Kidney (tissue), 14 donors: Measurements from ENCODE around the gene MAGOH. TPM values are rescaled to one million over a fixed set of nuclear protein-coding genes. Genes with fewer than 3 reads are reported as not detected.

Source experiments
- DNase-seq, 5 donors: peaks; one replicate each; pipeline ENCODE4 v3.0.0-alpha.2; 2013 to 2020
- FAIRE-seq: peaks from 2 replicates; lab custom pipeline; 2012; peaks lifted over from hg19 to GRCh38; lab: Jason Lieb, UNC
- H3K27ac ChIP-seq, 2 donors: one replicate each; pipeline ENCODE4 v1.7.0; 2013; ENCODE audit warnings: low read depth in 2 of 2, low read length in 2 of 2, inconsistent platforms in 1 of 2
- H3K27me3 ChIP-seq: one replicate; pipeline ENCODE4 v1.7.1; 2013; ENCODE audit warnings: low read length, inconsistent platforms; ENCODE audit not compliant: control insufficient read depth, insufficient read depth
- H3K36me3 ChIP-seq, 3 donors: one replicate each; pipeline versions ENCODE4 v1.7.0 to v1.7.1; 2013; ENCODE audit warnings: low read length in 3 of 3, control low read depth in 1 of 3, inconsistent platforms in 1 of 3; ENCODE audit not compliant: insufficient read depth in 3 of 3, control insufficient read depth in 2 of 3
- H3K4me1 ChIP-seq, 3 donors: one replicate each; pipeline versions ENCODE4 v1.7.0 to v1.7.1; 2013; ENCODE audit warnings: low read length in 3 of 3, inconsistent platforms in 1 of 3, low read depth in 1 of 3; ENCODE audit not compliant: control insufficient read depth in 2 of 3, insufficient read depth in 2 of 3
- H3K4me3 ChIP-seq, 3 donors: one replicate each; pipeline versions ENCODE4 v1.7.0 to v1.8.1; 2013; ENCODE audit warnings: low read length in 3 of 3, control low read depth in 1 of 3, inconsistent platforms in 1 of 3
- H3K9ac ChIP-seq, 3 donors: one replicate each; pipeline versions ENCODE4 v1.7.0 to v1.7.1; 2013; ENCODE audit warnings: low read length in 3 of 3, control low read depth in 1 of 3, inconsistent platforms in 1 of 3
- H3K9me3 ChIP-seq, 3 donors: one replicate each; pipeline versions ENCODE4 v1.7.0 to v1.7.1; 2013; ENCODE audit warnings: low read length in 3 of 3, control low read depth in 1 of 3, inconsistent platforms in 1 of 3; ENCODE audit not compliant: control insufficient read depth in 2 of 3, insufficient read depth in 1 of 3
- intact Hi-C: fragments of 100-400 bp; cut with DNase I; formaldehyde crosslinking; loops from one replicate; pipeline ENCODE4 v1.11.1; 2022
- polyA plus RNA-seq: library from polyadenylated mRNA; stranded (reverse); fragments of 350-450 nt; fragmentation: Illumina TruSeq; extraction: RNeasy Lipid Tissue Mini Kit (QIAGEN cat#74804); gene quantifications from one replicate; pipeline ENCODE4 v1.2.3, GENCODE V29; 2014; ENCODE audit warnings: low read depth, low replicate concordance; ENCODE audit not compliant: insufficient read depth
- total RNA-seq: library from RNA; stranded (reverse); fragmentation: NEBNext Ultra II Directional; extraction: Animal tissue kit (Norgen Biotek cat#: 25700); gene quantifications from one replicate; pipeline ENCODE4 v1.2.1, GENCODE V29; 2021
- TF ChIP-seq, protein P1 (sequence below): IDR thresholded peaks from 3 replicates; pipeline ENCODE4 v1.5.1; 2012; ENCODE audit warnings: mild to moderate bottlenecking, moderate library complexity, borderline replicate concordance; ENCODE audit not compliant: insufficient read depth; ENCODE audit errors: extremely low read depth
- donor health status: control.
- donor health status: control.
- donor health status: control.
- donor health status: control.
- donor health status: control.
- donor health status: DM: yes; HTN: yes; CAD: no.
- donor health status: Normal renal cell carcinoma (clear cell type).

MAGOH gene
- total and polyA plus RNA-seq, 2 donors from 2014 or later = 39.4 to 64.6 TPM

DNA sequence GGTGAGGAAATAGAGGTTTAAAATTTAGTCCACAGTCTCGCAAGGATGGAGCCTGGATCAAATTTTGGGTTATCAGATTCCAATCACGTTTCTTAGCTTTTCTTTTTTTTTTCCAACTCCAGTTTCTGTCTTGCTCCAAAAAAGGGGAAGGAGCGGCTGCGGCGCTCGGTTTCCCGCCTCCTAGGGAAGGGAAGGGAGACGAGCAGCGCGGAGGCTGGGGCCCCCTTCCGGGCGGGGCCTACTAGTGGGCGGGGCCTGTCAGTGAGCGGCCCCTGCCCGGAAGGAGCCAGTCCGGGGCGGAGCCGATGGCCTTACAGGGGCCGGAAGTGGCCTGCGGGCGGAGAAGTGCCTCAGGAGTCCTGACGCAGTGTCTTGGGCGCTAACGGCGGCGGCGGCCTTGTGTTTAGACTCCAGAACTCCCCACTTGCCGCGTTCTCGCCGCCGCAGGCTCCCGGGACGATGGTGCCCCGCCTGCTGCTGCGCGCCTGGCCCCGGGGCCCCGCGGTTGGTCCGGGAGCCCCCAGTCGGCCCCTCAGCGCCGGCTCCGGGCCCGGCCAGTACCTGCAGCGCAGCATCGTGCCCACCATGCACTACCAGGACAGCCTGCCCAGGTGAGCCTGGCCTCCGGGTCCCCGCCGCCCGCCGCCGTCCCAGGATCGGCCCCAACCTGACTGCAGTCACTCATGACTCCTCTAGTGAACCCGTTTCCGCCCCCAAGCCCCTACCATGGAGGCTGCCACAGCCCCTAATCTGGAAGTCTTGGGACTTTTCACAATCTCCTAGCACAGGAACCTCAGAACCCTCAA is 41.6 kb downstream of the MAGOH start, which contains the start of gene CPT2:
CPT2 (plus strand) TSS at position 340 of the 806 bp plus-strand sequence; CDS start at position 460, 120 bp downstream.
- H3K9ac ChIP-seq = peak within 1 kb of the TSS; percentile 50 to 98 (median 95)
- FAIRE-seq = no peak
- intact Hi-C loops = no loop called here

DNA sequence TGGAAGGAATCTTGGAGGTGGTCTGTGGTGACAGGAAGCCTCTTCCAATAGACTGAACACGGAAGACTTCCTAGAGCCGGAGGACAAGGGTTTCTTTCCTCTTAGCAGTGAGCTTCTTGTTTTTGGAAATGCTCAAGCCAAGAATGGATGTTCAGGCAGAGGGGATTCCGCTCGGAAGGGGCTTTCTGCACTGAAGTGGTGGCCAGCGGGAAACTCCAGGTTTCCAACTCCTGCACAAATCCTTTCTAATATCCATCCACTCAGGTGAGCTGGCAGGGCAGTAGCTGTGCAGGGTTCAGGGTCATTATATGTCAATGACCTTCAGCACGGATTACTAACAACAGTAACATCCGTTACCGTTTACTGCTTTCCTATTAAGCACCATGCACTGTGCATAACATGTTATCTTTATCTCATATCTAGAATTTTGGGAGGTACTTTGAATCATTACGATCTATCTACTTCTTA is 42.3 kb downstream of the MAGOH start:
- FAIRE-seq (no peak), DNase-seq (peak in 2 of 5 donors; percentile 13 to 51)
- intact Hi-C loops = no loop called here
- peak overlapping the region; percentile 26 to 98 (median 75) for H3K9ac ChIP-seq
- no peaks in the 10 kb centered on the region for H3K27me3 ChIP-seq
- H3K9me3 ChIP-seq = no peaks in the 10 kb centered on the region
- TF ChIP-seq, protein P1, sequence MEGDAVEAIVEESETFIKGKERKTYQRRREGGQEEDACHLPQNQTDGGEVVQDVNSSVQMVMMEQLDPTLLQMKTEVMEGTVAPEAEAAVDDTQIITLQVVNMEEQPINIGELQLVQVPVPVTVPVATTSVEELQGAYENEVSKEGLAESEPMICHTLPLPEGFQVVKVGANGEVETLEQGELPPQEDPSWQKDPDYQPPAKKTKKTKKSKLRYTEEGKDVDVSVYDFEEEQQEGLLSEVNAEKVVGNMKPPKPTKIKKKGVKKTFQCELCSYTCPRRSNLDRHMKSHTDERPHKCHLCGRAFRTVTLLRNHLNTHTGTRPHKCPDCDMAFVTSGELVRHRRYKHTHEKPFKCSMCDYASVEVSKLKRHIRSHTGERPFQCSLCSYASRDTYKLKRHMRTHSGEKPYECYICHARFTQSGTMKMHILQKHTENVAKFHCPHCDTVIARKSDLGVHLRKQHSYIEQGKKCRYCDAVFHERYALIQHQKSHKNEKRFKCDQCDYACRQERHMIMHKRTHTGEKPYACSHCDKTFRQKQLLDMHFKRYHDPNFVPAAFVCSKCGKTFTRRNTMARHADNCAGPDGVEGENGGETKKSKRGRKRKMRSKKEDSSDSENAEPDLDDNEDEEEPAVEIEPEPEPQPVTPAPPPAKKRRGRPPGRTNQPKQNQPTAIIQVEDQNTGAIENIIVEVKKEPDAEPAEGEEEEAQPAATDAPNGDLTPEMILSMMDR = no peak
- peaks cover 0 to 16% (median 9%) of the 10 kb centered on the region in 3 donors for H3K4me1 ChIP-seq
- peak overlapping the region; percentile 50 to 95 (median 94) for H3K4me3 ChIP-seq
- peaks cover 0 to 5% (median 4%) of the 10 kb centered on the region in 3 donors for H3K36me3 ChIP-seq
- peak overlapping the region; percentile 14 to 97 for H3K27ac ChIP-seq

More for the DNA sequence above, 41.6 kb downstream of the MAGOH start, which contains the start of gene CPT2:
- Histone ChIP-seq H3K9me3 (no peaks in the 10 kb centered on the region), H3K4me3 (peak within 1 kb of the TSS; percentile 79 to 95 (median 94)), H3K36me3 (peaks cover 5 to 9% (median 5%) of the 10 kb centered on the region in 3 donors), H3K4me1 (peaks cover 0 to 16% (median 9%) of the 10 kb centered on the region in 3 donors), H3K27ac (peak within 1 kb of the TSS; percentile 88 to 97), H3K27me3 (no peaks in the 10 kb centered on the region)
- DNase-seq = peak; percentile 91 to 99 (median 95)
- TF ChIP-seq, protein P1 = peak; percentile 16

DNA sequence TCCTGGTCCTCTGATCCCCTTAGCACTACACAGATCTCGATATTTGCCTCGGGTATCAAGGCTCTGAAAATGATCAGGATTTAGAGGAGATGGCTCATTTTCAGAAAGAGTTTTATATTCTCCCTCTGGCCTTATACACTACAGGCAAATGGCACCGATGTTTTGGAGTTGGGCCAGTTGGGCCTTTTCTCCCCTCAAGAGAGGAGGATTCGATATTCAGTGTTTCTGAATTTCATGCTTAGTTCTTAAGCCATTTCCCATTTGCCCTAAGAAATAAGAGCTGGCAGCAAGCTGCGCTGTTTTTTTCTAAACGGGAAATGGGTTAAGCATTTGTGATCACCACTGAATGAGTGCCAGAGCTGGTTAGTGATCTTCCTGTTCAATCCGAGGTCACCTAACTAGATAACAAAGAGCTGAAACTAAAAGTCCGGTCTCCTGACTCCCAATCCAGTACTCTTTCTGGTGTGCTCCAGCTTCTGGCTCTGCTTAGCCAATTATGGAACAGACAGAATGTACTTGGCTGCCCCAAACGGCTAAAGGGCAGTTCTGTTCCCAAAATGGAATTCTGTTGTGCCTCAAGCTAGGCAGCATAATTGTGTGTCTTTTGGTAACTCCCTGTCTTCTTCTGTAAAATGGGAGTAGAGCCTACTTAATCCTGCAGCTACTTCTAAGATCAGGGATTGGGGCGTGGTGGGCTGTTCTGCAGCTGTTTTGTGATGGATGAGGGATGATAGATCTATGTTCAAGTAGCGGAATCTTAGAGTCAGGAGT is 42.9 kb downstream of the MAGOH start:
- TF ChIP-seq, protein P1 = no peak
- H3K27ac ChIP-seq = peak overlapping the region; percentile 8 to 97
- H3K9me3 ChIP-seq = no peaks in the 10 kb centered on the region
- H3K4me1 ChIP-seq = peaks cover 0 to 18% (median 9%) of the 10 kb centered on the region in 3 donors
- H3K36me3 ChIP-seq = no peaks in the 10 kb centered on the region
- no peak for DNase-seq
- no peaks in the 10 kb centered on the region for H3K27me3 ChIP-seq
- intact Hi-C loops = no loop called here
- H3K4me3 ChIP-seq = peak overlapping the region in 2 of 3 donors; percentile 21 to 94
- H3K9ac ChIP-seq = no peak overlapping the region
- no peak for FAIRE-seq
